Gastrocnemius medialis (tissue), 4 donors: ENCODE measurements around the gene CXXC5. TPM values are rescaled to one million over a fixed set of nuclear protein-coding genes. Genes with fewer than 3 reads are reported as not detected.
A peak's percentile ranks its signal among the peaks of the same experiment; 100 is the strongest.

Experiments used
- ATAC-seq, 2 donors: fragments of 150-250 bp; one replicate each; pipeline ENCODE4 v1.9.1; 2016
- DNase-seq, 2 donors: peaks; one replicate each; pipeline ENCODE4 v3.0.0-alpha.2; 2019
- H3K27ac ChIP-seq, 4 donors: fragments of 200-600 bp; sonication (generic); 1 replicate in 1 of 4; 2 replicates in 3 of 4; pipeline ENCODE4 v1.5.1; 2016 to 2018; ENCODE audit warnings: mild to moderate bottlenecking in 2 of 4, moderate library complexity in 1 of 4
- H3K27me3 ChIP-seq, 3 donors: fragments of 200-600 bp; sonication (generic) in 2 of 3; 1 replicate in 1 of 3; 2 replicates in 2 of 3; pipeline versions ENCODE4 v1.5.1 to v1.6.0; 2016 to 2019; ENCODE audit warnings: mild to moderate bottlenecking in 1 of 3, moderate library complexity in 1 of 3
- H3K36me3 ChIP-seq, 2 donors: fragments of 200-600 bp; sonication (generic) in 1 of 2; one replicate each; pipeline ENCODE4 v1.5.1; 2017 to 2018
- H3K4me1 ChIP-seq, 2 donors: fragments of 200-600 bp; sonication (generic) in 1 of 2; one replicate each; pipeline ENCODE4 v1.5.1; 2016 to 2017; ENCODE audit warnings: mild to moderate bottlenecking in 2 of 2
- H3K4me3 ChIP-seq, 4 donors: fragments of 200-600 bp; sonication (generic) in 3 of 4; 1 replicate in 1 of 4; 2 replicates in 3 of 4; pipeline ENCODE4 v1.5.1; 2016 to 2019; ENCODE audit warnings: mild to moderate bottlenecking in 2 of 4
- H3K9me3 ChIP-seq, 3 donors: fragments of 200-600 bp; sonication (generic) in 2 of 3; 1 replicate in 1 of 3; 2 replicates in 2 of 3; pipeline ENCODE4 v1.5.1; 2016 to 2019
- CTCF ChIP-seq, 5 experiments: fragments of 450-650 bp in 3 of 5; fragments of 200-600 bp in 2 of 5; sonication (generic) in 2 of 5; IDR thresholded peaks in 4 of 5; conservative IDR thresholded peaks in 1 of 5; 1 replicate in 4 of 5; 2 replicates in 1 of 5; pipeline ENCODE4 v1.5.1; 2016 to 2019; ENCODE audit warnings: antibody characterized with exemption in 5 of 5, mild to moderate bottlenecking in 3 of 5, moderate library complexity in 3 of 5
- POLR2A ChIP-seq, 2 donors: fragments of 450-650 bp; IDR thresholded peaks; one replicate each; pipeline ENCODE4 v1.6.1; 2017; ENCODE audit warnings: antibody characterized with exemption in 2 of 2, mild to moderate bottlenecking in 2 of 2, moderate library complexity in 2 of 2
- in situ Hi-C, 4 donors: fragments of 200-750 bp; cut with MboI; loops; one replicate each; pipeline versions ENCODE4 v1.15.0 to v1.8.0; 2017; ENCODE audit warnings: low sequenced_read_pairs in 4 of 4
- intact Hi-C: fragments of 100-400 bp; cut with DNase I; formaldehyde crosslinking; loops from one replicate; pipeline ENCODE4 v1.15.1; 2023; ENCODE audit warnings: low total_unique reads
- total RNA-seq, 4 donors: library from RNA; depleted of rRNA; stranded (reverse); fragments of >200 nt; gene quantifications; one replicate each; pipeline versions ENCODE4 v1.1.0 to v1.2.3, GENCODE V29; 2016

CXXC5 gene
- total RNA-seq, 4 donors from 2014 or later, result 38.5 to 83.8 (median 60.9) TPM

GRCh38 chr5:139693676-139694364 is 45.7 kb downstream of the CXXC5 start:
- Histone ChIP-seq H3K27me3 (no peaks in the 10 kb centered on the region), H3K4me3 (no peak overlapping the region), H3K36me3 (no peaks in the 10 kb centered on the region), H3K27ac (no peak overlapping the region), H3K9me3 (no peaks in the 10 kb centered on the region), H3K4me1 (peaks cover 41 to 57% of the 10 kb centered on the region in 2 donors)
- DNase-seq (no peak), ATAC-seq (no peak)
- TF ChIP-seq POLR2A (IDR thresholded peaks at IDR 0.05) (no peak), CTCF (IDR thresholded peaks at IDR 0.05 in 4 of 5, conservative IDR thresholded peaks at IDR 0.05 in 1 of 5) (no peak)
- intact Hi-C loops, result loop anchor here (5.0 kb wide), 1 partner anchor 177 kb away; no protein-coding TSS in a partner anchor
- in situ Hi-C loops, result loop anchor here (5.0 to 10.0 kb wide), 4 partner anchors 59 to 71 kb away; no protein-coding TSS in a partner anchor

- Histone ChIP-seq H3K4me3 (no peak overlapping the region), H3K9me3 (no peaks in the 10 kb centered on the region), H3K27ac (no peak overlapping the region), H3K36me3 (no peaks in the 10 kb centered on the region), H3K4me1 (peaks cover 44 to 53% of the 10 kb centered on the region in 2 donors), H3K27me3 (no peaks in the 10 kb centered on the region)
- TF ChIP-seq POLR2A (IDR thresholded peaks at IDR 0.05) (no peak), CTCF (IDR thresholded peaks at IDR 0.05 in 4 of 5, conservative IDR thresholded peaks at IDR 0.05 in 1 of 5) (no peak)
- ATAC-seq, result no peak
- DNase-seq, result no peak
- in situ Hi-C loops (loop anchor here (5.0 to 10.0 kb wide), 4 partner anchors 60 to 70 kb away; no protein-coding TSS in a partner anchor), intact Hi-C loops (loop anchor here (5.0 kb wide), 2 partner anchors 53 to 177 kb away; no protein-coding TSS in a partner anchor)
These were observed 46.5 kb downstream of the CXXC5 start for GRCh38 chr5:139694556-139695177.

- H3K9me3 ChIP-seq, result no peaks in the 10 kb centered on the region
- no peaks in the 10 kb centered on the region for H3K36me3 ChIP-seq
- DNase-seq (no peak), ATAC-seq (no peak)
- H3K27me3 ChIP-seq, result no peaks in the 10 kb centered on the region
- H3K27ac ChIP-seq, result no peak overlapping the region
- no peak overlapping the region for H3K4me3 ChIP-seq
- intact Hi-C loops (loop anchor here (5.0 kb wide), 1 partner anchor 52 kb away; no protein-coding TSS in a partner anchor), in situ Hi-C loops (loop anchor here in 2 of 4 donors (10.0 kb wide), 2 partner anchors 60 to 70 kb away; no protein-coding TSS in a partner anchor)
- H3K4me1 ChIP-seq, result peaks cover 39 to 50% of the 10 kb centered on the region in 2 donors
- no peak for TF ChIP-seq CTCF (IDR thresholded peaks at IDR 0.05 in 4 of 5, conservative IDR thresholded peaks at IDR 0.05 in 1 of 5)
- no peak for TF ChIP-seq POLR2A (IDR thresholded peaks at IDR 0.05)
These were observed 47.0 kb downstream of the CXXC5 start for GRCh38 chr5:139695178-139695573.

- H3K27me3 ChIP-seq, result no peaks in the 10 kb centered on the region
- H3K36me3 ChIP-seq, result no peaks in the 10 kb centered on the region
- in situ Hi-C loops, result loop anchor here in 2 of 4 donors (10.0 kb wide), 2 partner anchors 62 to 68 kb away; no protein-coding TSS in a partner anchor
- H3K27ac ChIP-seq, result peak overlapping the region; percentile 56 to 80 (median 78)
- no peak for DNase-seq
- TF ChIP-seq POLR2A (IDR thresholded peaks at IDR 0.05) (no peak), CTCF (IDR thresholded peaks at IDR 0.05 in 4 of 5, conservative IDR thresholded peaks at IDR 0.05 in 1 of 5) (no peak)
- no peaks in the 10 kb centered on the region for H3K9me3 ChIP-seq
- peak overlapping the region; percentile 49 to 68 (median 60) for H3K4me3 ChIP-seq
- ATAC-seq, result peak in 1 of 2 donors; percentile 5
- intact Hi-C loops, result loop anchor here (5.0 kb wide), 1 partner anchor 51 kb away; no protein-coding TSS in a partner anchor
- H3K4me1 ChIP-seq, result peaks cover 34 to 43% of the 10 kb centered on the region in 2 donors
These were observed 48.2 kb downstream of the CXXC5 start for GRCh38 chr5:139696167-139696893.
